HG03095 (cell line): ENCODE data around the gene RAB3B.
"Not testable (repeated sequence)": the region's sequence is repeated elsewhere in the genome, so short reads cannot be mapped to it uniquely, and the experiment has no call there.

Experiments
- ATAC-seq: cut with Tn5 transposase; IDR thresholded peaks from one replicate; pipeline ENCODE4 v1.9.1; 2021; ENCODE audit warnings: moderate library complexity; ENCODE audit not compliant: unreplicated experiment

The RAB3B gene

GRCh38 chr1:51990478-51990965, at the start of gene RAB3B:
RAB3B (minus strand) TSS chr1:51990700; CDS start chr1:51977117, 13,583 bp downstream.
- ATAC-seq, result no peak

DNA sequence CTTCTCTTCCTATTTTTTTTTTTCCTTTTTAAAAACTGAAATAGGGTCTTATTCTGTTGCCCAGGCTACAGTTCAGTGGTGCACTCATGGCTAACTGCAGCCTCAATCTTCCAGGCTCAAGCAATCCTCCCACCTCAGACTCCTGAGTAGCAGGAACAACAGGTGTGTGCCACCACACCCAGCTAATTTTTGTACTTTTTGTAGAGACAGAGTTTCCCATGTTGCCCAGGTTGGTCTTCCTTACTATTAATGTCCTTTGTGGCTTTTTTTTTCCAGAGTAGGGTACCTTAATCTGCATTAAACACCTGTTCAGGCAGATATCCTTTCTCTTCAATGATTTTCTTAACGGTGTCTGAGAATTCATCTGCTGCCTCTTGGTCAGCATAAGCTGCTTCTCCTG, 47.4 kb upstream of the RAB3B start:
- no peak for ATAC-seq

- no peak for ATAC-seq
These were observed 46.9 kb upstream of the RAB3B start for GRCh38 chr1:52037402-52037814.

DNA sequence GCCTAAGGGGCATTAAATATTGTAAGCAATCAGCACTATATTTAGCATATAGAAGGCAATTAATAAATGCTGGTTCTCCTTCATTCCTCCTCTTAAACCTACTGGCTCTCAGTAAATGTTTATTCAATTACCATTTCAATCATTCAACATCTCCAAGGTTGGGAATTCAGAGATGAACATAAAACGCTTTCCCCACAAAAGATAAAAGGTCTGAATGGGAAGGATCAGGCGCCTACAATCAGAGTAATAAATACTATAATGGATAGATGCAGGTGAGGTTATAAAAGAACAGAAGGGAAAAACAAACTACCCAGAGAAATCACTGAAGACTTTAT, 43.5 kb upstream of the RAB3B start:
- no peak for ATAC-seq

DNA sequence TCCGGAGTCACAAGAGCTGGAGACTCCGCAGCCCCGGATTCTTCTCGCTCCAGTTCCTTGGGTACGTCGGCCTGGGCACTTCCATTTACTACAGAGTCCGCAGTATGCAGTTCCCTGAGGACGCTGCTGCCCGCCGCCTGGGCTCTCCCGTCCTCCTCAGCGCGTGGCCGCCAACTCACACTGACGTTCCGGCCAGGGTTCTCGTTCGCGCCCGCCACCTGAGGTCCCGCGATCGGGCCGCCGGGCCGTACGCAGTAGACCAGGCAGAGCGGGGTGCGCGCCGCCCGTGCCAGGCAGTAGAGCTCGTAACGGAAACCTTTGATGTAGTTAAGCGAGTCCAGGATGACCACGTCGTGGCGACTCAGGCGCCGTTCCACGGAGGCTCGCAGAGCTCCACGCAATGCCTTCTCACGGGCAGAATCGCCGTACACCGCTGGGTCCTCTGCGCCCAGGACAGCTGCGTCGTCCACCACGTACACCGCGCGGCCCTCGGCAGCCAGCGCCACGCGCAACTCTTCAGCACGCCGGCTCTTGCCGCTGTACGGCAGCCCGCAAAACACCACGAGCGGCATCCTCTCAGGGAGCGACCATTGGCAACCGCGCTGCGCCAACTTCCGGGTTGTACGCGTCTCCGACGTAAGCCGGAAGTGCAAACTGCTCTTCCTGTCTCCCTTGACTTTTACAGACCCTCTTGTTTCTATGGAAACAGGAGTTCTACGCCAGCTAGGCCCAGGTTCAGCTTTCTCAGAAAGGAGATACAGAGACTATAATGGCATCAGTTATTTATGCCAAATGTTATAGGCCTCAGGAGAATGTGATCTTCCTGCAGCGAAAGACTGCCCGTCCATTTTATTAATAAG, 42.9 kb upstream of the RAB3B start, which contains the start of gene KTI12:
Gene KTI12 (minus strand): TSS at position 621 of the 860 bp plus-strand sequence. CDS start 49 bp downstream, at position 572.
- ATAC-seq, result peak; percentile 82

DNA sequence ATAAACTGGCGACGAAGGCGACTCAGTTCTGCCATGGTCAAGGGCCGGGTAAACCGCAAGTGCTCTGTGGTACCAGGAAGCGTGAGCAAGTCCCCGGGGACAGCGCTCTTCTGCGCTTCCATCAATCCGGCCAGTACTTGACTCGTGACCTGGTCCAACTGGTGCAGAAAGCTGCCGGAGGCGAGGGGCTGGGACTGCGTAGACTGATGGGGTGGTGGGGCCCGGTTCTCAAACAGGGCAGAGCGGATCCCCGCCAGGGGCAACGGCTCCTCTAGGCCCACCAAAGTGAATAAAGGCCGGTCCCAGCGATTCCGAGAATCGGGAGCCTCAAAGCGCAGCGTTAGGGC, 42.3 kb upstream of the RAB3B start:
- ATAC-seq, result peak; percentile 43

- no peak for ATAC-seq
These were observed 41.8 kb upstream of the RAB3B start for GRCh38 chr1:52032124-52032784.

- ATAC-seq, result not testable (repeated sequence)
These were observed 38.3 kb upstream of the RAB3B start for GRCh38 chr1:52028839-52029238.

GRCh38 chr1:52028328-52028727, 37.8 kb upstream of the RAB3B start:
- ATAC-seq, result no peak

DNA sequence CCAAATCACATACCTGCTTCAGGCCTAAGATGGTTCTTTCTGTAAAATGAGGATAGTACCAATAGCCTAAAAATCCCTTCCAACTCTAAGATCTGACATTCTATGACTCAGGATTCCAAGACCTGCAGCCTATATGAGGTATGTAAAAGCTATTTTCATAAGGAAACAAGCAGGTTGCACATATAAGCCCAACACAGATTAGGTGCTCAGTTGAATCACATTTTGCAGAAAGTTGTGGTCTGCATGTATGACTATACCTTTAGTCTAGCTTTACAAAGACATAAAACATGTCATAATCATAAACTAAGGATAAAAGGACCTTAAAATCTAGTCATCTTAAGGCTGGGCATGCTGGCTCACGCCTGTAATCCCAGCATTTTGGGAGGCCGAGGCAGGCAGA, 35.8 kb upstream of the RAB3B start:
- ATAC-seq, result no peak

DNA sequence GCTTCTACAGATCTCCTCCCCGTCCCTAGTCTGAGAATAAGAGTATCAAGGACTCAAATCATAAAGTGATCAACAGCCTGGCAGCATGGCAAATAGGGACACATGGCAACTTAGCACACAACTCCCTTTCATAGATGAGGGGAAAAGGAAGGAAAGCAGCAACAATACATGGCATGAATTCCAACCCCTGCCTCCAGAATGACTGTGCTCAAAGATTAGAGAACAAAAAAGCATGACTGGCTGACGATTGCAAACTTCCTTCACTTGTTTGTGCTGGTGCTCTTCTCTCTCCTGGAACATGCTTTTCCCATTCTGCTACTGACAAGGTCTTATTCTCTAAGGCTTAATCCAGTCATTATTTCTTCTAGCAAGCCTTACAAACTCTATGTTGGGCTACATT, 31.6 kb upstream of the RAB3B start:
- no peak for ATAC-seq

- no peak for ATAC-seq
These were observed 17.7 kb upstream of the RAB3B start for GRCh38 chr1:52008071-52008809.

DNA sequence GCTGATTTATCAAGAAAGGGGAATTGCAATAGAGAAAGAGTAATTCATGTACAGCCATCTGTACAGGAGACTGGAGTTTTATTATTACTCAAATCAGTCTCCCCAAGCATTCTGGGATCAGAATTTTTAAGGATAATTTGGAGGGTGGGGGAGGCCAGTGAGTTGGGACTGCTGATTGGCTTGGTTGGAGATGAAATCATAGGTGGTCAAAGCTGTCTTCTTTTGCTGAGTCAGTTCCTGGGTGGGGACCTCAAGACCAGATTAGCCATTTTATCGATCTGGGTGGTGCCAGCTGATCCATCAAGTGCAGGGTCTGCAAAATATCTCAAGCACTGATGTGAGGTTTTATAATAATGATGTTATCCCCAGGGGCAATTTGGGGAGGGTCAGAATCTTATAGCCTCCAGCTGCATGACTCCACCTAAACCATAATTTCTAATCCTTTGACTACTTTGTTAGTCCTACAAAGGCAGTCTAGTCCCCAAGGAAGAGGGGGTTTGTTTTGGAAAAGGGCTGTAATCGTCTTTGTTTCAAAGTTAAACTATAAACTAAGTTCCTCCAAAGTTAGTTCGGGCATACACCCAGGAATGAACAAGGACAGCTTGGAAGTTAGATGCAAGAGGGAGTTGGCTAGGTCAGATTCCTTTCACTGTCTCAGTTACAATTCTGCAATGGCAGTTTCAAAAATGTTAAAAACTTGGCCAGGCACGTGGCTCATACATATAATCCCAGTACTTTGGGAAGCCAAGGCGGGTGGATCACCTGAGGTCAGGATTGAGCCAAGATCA, 16.9 kb upstream of the RAB3B start:
- no peak for ATAC-seq

- ATAC-seq, result not testable (repeated sequence)
These were observed 15.6 kb upstream of the RAB3B start for GRCh38 chr1:52006081-52006553.

- not testable (repeated sequence) for ATAC-seq
These were observed 15.0 kb upstream of the RAB3B start for GRCh38 chr1:52005548-52005947.

- ATAC-seq, result no peak
These were observed 13.4 kb upstream of the RAB3B start for GRCh38 chr1:52003877-52004276.

DNA sequence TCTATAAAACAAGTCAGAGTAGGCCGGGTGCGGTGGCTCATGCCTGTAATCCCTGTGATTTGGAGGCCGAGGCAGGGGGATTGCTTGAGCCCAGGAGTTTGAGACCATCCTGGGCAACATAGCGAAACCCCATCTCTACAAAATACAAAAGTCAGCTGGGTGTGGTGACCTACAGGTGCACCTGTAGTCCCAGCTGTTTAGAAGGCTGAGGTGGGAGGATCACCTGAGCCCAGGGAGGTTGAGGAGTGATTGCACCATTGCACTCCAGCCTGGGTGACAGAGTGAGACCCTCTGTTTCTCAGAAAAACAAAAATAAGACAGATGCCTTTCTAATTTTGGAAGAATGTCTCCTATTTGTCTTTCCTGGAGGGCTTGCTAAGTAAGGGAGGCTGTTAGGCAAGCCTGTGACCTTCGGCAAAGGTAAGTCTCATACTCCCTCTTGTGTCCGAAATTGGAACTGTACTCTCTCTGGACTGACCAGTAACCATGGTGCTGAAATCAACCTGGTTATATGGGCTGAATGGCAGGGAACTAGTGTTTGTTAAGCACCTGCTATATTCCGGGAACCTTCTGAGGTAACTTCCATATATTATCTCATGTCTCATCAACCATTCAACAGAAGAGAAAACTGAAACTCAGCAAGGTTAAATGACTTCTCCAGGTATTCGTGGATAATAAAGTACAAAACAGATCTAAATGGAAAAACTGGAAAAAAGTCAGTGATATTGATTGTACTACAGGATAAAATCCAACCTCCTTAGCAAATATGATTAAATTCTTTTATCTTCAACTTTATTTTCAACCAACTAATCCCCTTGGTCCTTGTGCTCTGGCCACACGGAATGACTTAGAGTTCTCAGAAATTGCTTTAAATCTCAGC, 11.8 kb upstream of the RAB3B start:
- ATAC-seq, result peak; percentile 79

DNA sequence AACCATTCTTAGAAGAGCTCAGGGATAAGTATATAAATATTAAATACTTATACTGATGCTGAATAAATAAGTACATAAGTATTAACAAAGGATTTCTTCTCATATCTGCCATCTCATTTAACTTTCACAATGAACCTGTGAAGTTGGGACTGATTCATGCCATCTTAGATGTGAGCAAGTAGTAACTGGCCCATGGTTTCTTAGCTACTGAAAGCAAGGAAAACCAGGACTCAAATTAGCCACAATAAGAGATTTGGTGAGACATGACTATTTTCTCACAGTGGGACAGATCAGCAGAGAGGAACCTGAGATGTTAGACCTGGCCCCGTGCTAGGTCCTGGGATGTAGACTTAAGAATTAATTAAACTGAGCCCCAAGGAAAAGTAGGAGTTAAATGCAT, 8.2 kb upstream of the RAB3B start:
- ATAC-seq, result no peak

DNA sequence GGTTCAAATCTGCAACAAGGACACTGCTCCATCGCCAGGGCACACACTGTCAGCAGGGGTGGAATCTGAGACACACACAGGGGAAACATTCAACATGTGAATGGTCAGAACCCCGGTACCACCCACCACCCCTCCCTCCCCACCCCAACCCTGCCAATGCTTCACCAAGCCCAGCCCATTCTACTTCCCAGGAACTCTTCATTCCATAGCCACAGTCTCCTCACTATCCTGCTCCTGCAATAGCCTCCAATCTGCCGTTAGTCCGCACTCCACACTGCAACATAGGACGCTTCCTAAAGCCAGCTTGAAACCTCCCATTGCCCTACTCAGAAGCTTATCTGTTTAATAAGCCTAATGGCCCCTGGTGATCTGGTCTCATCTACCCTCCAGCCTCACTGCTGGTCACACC, 7.5 kb upstream of the RAB3B start:
- ATAC-seq, result no peak
